CD4-positive, alpha-beta T cell (primary cell): ENCODE results near the gene SEC22C. TPM values are rescaled to one million over a fixed set of nuclear protein-coding genes. Genes with fewer than 3 reads are reported as not detected.

ENCODE experiments used
- ATAC-seq: fragments of 200-7000 bp; cut with Tn5 transposase; one replicate; pipeline ENCODE4 v1.10.0; 2022; ENCODE audit warnings: mild to moderate bottlenecking; ENCODE audit not compliant: poor library complexity
- CTCF ChIA-PET: fragments of 350-600 bp; sonication (Branson Sonifier 250); formaldehyde crosslinking; loops from one replicate; lab custom pipeline; 2021; ENCODE audit warnings: antibody characterized with exemption, inconsistent platforms; lab: Charles Lee
- POLR2A ChIA-PET: fragments of 350-600 bp; sonication (Branson Sonifier 250); formaldehyde crosslinking; loops from one replicate; lab custom pipeline; 2021; ENCODE audit warnings: antibody characterized with exemption, inconsistent platforms; lab: Charles Lee
- DNase-seq, 14 experiments: peaks; one replicate each; pipeline ENCODE4 v3.0.0-alpha.2; 2013 to 2020; ENCODE audit warnings: mixed read lengths in 2 of 14
- H3K27ac ChIP-seq, 2 donors: one replicate each; pipeline versions ENCODE4 v1.5.1 to v1.7.0; 2013; ENCODE audit warnings: low read length in 2 of 2, low read depth in 1 of 2, mild to moderate bottlenecking in 1 of 2
- H3K27me3 ChIP-seq, 2 experiments: 1 replicate in 1 of 2; 2 replicates in 1 of 2; pipeline versions ENCODE4 v1.6.1 to v1.7.0; 2013; ENCODE audit warnings: low read length in 2 of 2, control low read depth in 1 of 2, mild to moderate bottlenecking in 1 of 2, moderate library complexity in 1 of 2; ENCODE audit not compliant: insufficient read depth in 2 of 2, control insufficient read depth in 1 of 2
- H3K36me3 ChIP-seq: one replicate; pipeline ENCODE4 v1.6.1; 2013; ENCODE audit warnings: low read length, control low read depth; ENCODE audit not compliant: insufficient read depth
- H3K4me1 ChIP-seq: one replicate; pipeline ENCODE4 v1.6.1; 2013; ENCODE audit warnings: low read length, control low read depth; ENCODE audit not compliant: insufficient read depth
- H3K4me3 ChIP-seq: one replicate; pipeline ENCODE4 v1.5.1; 2013; ENCODE audit warnings: mild to moderate bottlenecking, low read length, moderate library complexity
- H3K9me3 ChIP-seq, 2 experiments: 1 replicate in 1 of 2; 2 replicates in 1 of 2; pipeline versions ENCODE4 v1.6.1 to v1.7.0; 2013; ENCODE audit warnings: low read length in 2 of 2, mild to moderate bottlenecking in 2 of 2, control low read depth in 1 of 2, moderate library complexity in 1 of 2; ENCODE audit not compliant: control insufficient read depth in 1 of 2, insufficient read depth in 1 of 2
- H3K27ac Mint-ChIP-seq: one replicate; pipeline ENCODE4 v1.8.0; 2020; ENCODE audit warnings: mixed read lengths
- H3K27me3 Mint-ChIP-seq: one replicate; pipeline ENCODE4 v1.8.0; 2021; ENCODE audit warnings: mixed read lengths
- H3K36me3 Mint-ChIP-seq: one replicate; pipeline ENCODE4 v1.8.0; 2021; ENCODE audit warnings: low read depth, mixed read lengths
- H3K4me1 Mint-ChIP-seq: one replicate; pipeline ENCODE4 v1.8.0; 2021; ENCODE audit warnings: low read depth, mixed read lengths
- H3K4me3 Mint-ChIP-seq: one replicate; pipeline ENCODE4 v1.8.0; 2020; ENCODE audit warnings: mild to moderate bottlenecking, mixed read lengths
- H3K9me3 Mint-ChIP-seq: one replicate; pipeline ENCODE4 v1.8.0; 2020; ENCODE audit warnings: mixed read lengths
- CTCF ChIP-seq: fragments of 200-600 bp; IDR thresholded peaks from one replicate; pipeline ENCODE4 v1.8.0; 2022; ENCODE audit warnings: antibody characterized with exemption, mild to moderate bottlenecking
- intact Hi-C, 2 experiments: fragments of 100-400 bp; cut with DNase I in 1 of 2; cut with micrococcal nuclease in 1 of 2; formaldehyde crosslinking; loops; one replicate each; pipeline versions ENCODE4 v1.15.1 to v1.9.0; 2023 to 2025; cut with DNase I, micrococcal nuclease
- total RNA-seq, 174 experiments: library from RNA in 2 of 174; stranded (reverse) in 2 of 174; gene quantifications; one replicate each; pipeline ENCODE4 v1.2.3 and lab custom pipeline; 2021 to 2026

SEC22C gene
- total RNA-seq, 2 experiments from 2014 or later = 73.6 to 75.4 TPM

- peaks cover 33% of the 10 kb centered on the region for H3K4me1 Mint-ChIP-seq
- ChIA-PET CTCF (interaction anchor here (0.7 to 1.8 kb wide), 6 partner anchors 9 to 153 kb away, joined by 3 to 14 read pairs (median 4); partner anchors contain the start of genes NKTR and SEC22C), POLR2A (interaction anchor here (0.6 to 3.7 kb wide), 11 partner anchors 10 to 629 kb away, joined by 3 to 73 read pairs (median 4); partner anchors contain the start of genes NKTR, SEC22C, ULK4 and VIPR1)
- Histone ChIP-seq H3K27ac (peak overlapping the region; percentile 48 to 83), H3K4me1 (peaks cover 23% of the 10 kb centered on the region), H3K4me3 (peak overlapping the region; percentile 80), H3K36me3 (peaks cover 32% of the 10 kb centered on the region), H3K27me3 (no peaks in the 10 kb centered on the region), H3K9me3 (no peaks in the 10 kb centered on the region)
- intact Hi-C loops = loop anchor here (1.0 to 10.0 kb wide), 3 partner anchors 9 to 1034 kb away; partner anchors contain the start of genes NKTR (in 2 of the 2) and ANO10 (in 1 of the 2)
- peak in 1 of 14 experiments; percentile 11 for DNase-seq
- peak overlapping the region; percentile 89 for H3K27ac Mint-ChIP-seq
- peak; percentile 30 for ATAC-seq
- H3K27me3 Mint-ChIP-seq = no peaks in the 10 kb centered on the region
- peaks cover 43% of the 10 kb centered on the region for H3K36me3 Mint-ChIP-seq
- no peaks in the 10 kb centered on the region for H3K9me3 Mint-ChIP-seq
- no peak for TF ChIP-seq CTCF
- peak overlapping the region; percentile 99 for H3K4me3 Mint-ChIP-seq
Observed at GRCh38 chr3:42590989-42591756, 9.4 kb upstream of the SEC22C start.

- no peaks in the 10 kb centered on the region for H3K9me3 ChIP-seq
- peaks cover 33% of the 10 kb centered on the region for H3K4me1 Mint-ChIP-seq
- H3K27ac ChIP-seq = peak overlapping the region; percentile 59 to 83
- ChIA-PET CTCF (interaction anchor here (1.0 to 1.3 kb wide), 3 partner anchors 8 to 155 kb away, joined by 4 to 14 read pairs (median 5); partner anchors contain the start of gene SEC22C), POLR2A (interaction anchor here (0.6 to 3.7 kb wide), 9 partner anchors 8 to 357 kb away, joined by 3 to 73 read pairs (median 5); partner anchors contain the start of genes NKTR, SEC22C and VIPR1)
- H3K9me3 Mint-ChIP-seq = no peaks in the 10 kb centered on the region
- peak overlapping the region; percentile 99 for H3K4me3 Mint-ChIP-seq
- H3K27me3 ChIP-seq = no peaks in the 10 kb centered on the region
- TF ChIP-seq CTCF = no peak
- no peak for ATAC-seq
- intact Hi-C loops = loop anchor here (1.0 to 10.0 kb wide), 5 partner anchors 7 to 1035 kb away; partner anchors contain the start of genes ANO10 (in 1 of the 2) and NKTR (in 1 of the 2)
- peak in 2 of 14 experiments; percentile 3 to 33 for DNase-seq
- peaks cover 19% of the 10 kb centered on the region for H3K36me3 ChIP-seq
- peak overlapping the region; percentile 80 for H3K4me3 ChIP-seq
- H3K27ac Mint-ChIP-seq = peak overlapping the region; percentile 89
- H3K4me1 ChIP-seq = peaks cover 23% of the 10 kb centered on the region
- peaks cover 26% of the 10 kb centered on the region for H3K36me3 Mint-ChIP-seq
- H3K27me3 Mint-ChIP-seq = no peaks in the 10 kb centered on the region
Observed at GRCh38 chr3:42589382-42590109, 7.8 kb upstream of the SEC22C start.

GRCh38 chr3:42588625-42589024, 6.9 kb upstream of the SEC22C start:
- Mint-ChIP-seq H3K4me1 (peaks cover 26% of the 10 kb centered on the region), H3K27me3 (no peaks in the 10 kb centered on the region), H3K27ac (no peak overlapping the region), H3K36me3 (peaks cover 17% of the 10 kb centered on the region), H3K4me3 (no peak overlapping the region), H3K9me3 (no peaks in the 10 kb centered on the region)
- TF ChIP-seq CTCF = no peak
- DNase-seq = no peak
- Histone ChIP-seq H3K36me3 (peaks cover 9% of the 10 kb centered on the region), H3K9me3 (no peaks in the 10 kb centered on the region), H3K4me3 (no peak overlapping the region), H3K27ac (no peak overlapping the region), H3K27me3 (no peaks in the 10 kb centered on the region), H3K4me1 (peaks cover 23% of the 10 kb centered on the region)
- no peak for ATAC-seq
- POLR2A ChIA-PET = interaction anchor here (1.2 kb wide), 1 partner anchor 12 kb away, joined by 5 read pairs; the partner anchor contains the start of gene NKTR
- CTCF ChIA-PET = no interaction called here
- intact Hi-C loops = loop anchor here (10.0 kb wide), 2 partner anchors 46 to 296 kb away; no protein-coding TSS in a partner anchor
